T-helper 1 cell treated with Interleukin-12 subunit alpha and Interleukin-12 subunit beta and Interleukin-4 antibody, amounts not matched to agents 30 ng/mL and 1 ng/mL, for 36 hours (primary cell): ENCODE measurements around the gene ZNF454. TPM values are rescaled to one million over a fixed set of nuclear protein-coding genes. Genes with fewer than 3 reads are reported as not detected.

Experiments
- intact Hi-C: fragments of 100-400 bp; cut with micrococcal nuclease; formaldehyde crosslinking; loops from one replicate; pipeline ENCODE4 v1.15.1; 2024
- total RNA-seq: library from RNA; stranded (reverse); gene quantifications from 2 replicates; pipeline ENCODE4 v1.2.3, GENCODE V29; 2022

The ZNF454 gene
- total RNA-seq, 1 donor from 2014 or later = not detected

DNA sequence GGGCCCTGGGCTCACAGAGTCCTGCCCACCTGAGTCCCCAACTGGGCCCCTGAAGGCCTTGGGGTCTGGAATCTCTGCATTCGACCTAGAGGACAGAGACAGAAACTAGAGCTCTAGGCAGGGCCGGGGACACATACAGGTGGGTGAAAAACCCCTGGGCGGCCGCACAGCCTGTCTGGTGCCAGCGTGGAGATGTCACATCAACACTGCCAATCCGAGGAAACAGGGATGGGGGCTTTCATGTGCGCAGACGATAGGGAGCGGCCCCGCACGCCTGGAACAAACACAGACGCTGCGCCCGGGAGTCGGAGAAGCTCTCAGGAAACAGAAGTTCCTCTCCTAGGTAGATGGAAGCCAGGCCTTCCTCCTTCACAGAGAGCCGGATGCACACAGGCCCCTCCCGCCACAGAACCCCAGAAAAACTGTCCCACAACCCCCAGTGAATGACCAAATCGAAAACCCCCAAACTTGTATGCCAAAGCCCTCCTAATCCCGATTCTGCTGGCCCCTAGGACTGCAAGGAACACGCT lies 52.3 kb downstream of the ZNF454 start:
- intact Hi-C loops = no loop called here

GRCh38 chr5:178993955-178994579 lies 53.1 kb downstream of the ZNF454 start:
- intact Hi-C loops = no loop called here

DNA sequence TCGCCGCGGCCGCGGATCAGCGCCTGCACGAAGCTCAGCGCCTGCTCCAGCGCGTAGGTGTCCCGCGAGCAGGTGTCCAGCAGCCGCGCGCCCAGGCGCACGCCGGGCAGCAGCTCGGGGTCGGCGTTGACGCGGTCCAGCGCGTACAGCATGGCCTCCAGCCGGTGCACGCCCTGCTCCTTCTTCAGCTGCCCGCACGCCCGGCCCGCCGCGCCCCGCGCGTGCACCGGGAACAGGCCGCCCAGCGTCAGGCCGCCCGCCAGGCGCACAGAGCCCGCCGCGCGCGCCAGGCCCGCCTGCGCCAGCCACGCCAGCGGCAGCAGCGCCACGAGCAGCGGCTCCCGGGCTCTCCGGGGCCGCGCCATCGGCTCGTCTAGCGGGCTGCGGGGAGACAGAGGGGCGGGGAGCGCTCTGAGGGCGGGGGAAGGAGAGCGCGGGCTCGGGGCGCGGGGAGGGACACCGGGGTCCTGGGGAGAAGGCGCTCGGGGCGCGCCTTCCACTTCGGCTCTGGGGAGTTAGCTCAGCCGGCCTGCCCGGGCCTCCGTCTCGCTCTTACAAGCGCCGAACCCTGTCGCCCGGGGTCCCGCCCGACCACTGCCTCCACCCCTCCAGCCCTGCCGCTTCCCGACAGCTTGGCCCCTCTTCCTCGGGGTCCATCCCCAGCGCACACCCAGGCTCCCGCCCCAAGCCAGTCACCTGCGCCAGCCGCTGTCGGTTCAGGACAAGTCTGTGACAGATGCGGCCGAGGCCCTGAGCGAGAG lies 53.8 kb downstream of the ZNF454 start, which contains the start of gene GRM6:
Gene GRM6, minus strand, starts transcription at position 741 of the 761 bp plus-strand sequence. Its CDS starts 376 bp downstream, at position 365.
- intact Hi-C loops = no loop called here

GRCh38 chr5:178995341-178995690 lies 54.3 kb downstream of the ZNF454 start:
- intact Hi-C loops = no loop called here

- intact Hi-C loops = no loop called here
These were observed 55.2 kb downstream of the ZNF454 start for GRCh38 chr5:178996156-178996555.

DNA sequence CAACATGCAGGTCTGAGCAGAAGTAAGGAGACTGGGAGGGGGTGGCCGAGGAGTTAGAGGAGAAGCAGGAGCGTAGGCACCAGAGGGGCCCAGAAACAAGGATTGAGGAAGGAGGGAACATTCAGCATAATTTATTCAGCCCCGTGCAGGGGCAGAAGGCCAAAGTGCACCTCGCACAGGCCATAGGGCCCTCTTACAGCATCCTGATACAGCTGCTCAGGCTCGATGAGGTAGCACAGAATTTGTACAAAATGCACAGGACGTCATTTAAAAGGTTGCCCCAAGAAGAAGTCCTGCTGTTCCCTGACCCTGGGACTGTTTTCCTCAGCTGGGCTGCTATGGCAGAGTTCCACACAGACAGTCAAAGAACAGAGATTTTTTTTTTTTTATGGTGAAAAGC lies 56.2 kb downstream of the ZNF454 start:
- intact Hi-C loops = no loop called here

DNA sequence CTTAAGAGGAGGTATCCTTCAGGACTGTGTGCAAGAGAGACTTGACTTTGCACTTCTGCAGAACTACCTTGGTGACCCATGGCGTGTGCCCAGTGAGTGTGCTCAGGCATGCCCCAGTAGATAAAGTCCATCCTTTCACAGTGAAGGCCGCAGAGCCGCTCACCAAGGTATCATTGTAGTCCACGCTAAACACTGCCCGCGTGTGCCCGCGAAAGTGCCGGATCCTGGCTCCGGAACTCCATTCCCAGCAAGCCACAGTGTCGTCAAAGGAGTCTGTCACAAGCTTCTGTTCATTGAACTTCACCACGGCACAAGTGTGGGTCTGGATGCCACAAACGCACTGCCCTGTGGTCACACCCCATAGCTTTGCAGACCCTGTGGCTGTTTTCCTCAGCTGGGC lies 57.4 kb downstream of the ZNF454 start:
- intact Hi-C loops = no loop called here

- intact Hi-C loops = no loop called here
These were observed 65.6 kb downstream of the ZNF454 start for GRCh38 chr5:179006564-179006963.

- intact Hi-C loops = no loop called here
These were observed 67.7 kb downstream of the ZNF454 start for GRCh38 chr5:179008667-179009066.

Other genes with a start within 250 kb of the ZNF454 start
- 9.3 and 9.4 TPM in 2 replicates for gene ZNF354A, start 210.5 kb upstream of the ZNF454 start, total RNA-seq
- 16.6 and 16.8 TPM in 2 replicates for gene ZNF354B, start 81.2 kb upstream of the ZNF454 start, total RNA-seq
- 0.24 and 0.32 TPM in 2 replicates for gene ZFP2, start 45.3 kb upstream of the ZNF454 start, total RNA-seq
- not detected in 2 replicates for gene GRM6, start 54.1 kb downstream of the ZNF454 start, total RNA-seq
- 3.4 and 3.9 TPM in 2 replicates for gene ZNF879, start 82.6 kb downstream of the ZNF454 start, total RNA-seq
- gene ZNF354C, start 119.2 kb downstream of the ZNF454 start, total RNA-seq = 4.4 and 4.7 TPM in 2 replicates